BJ (cell line): ENCODE data around the gene LRRIQ1. TPM values are rescaled to one million over a fixed set of nuclear protein-coding genes. Genes with fewer than 3 reads are reported as not detected.

Experiments used
- CTCF ChIA-PET: fragments of 350-600 bp; formaldehyde crosslinking; extraction: SDS; loops from one replicate; lab custom pipeline; 2021; ENCODE audit warnings: antibody characterized with exemption, inconsistent platforms; lab: Yijun Ruan, JAX
- POLR2A ChIA-PET: fragments of 300-600 bp; sonication (Branson Sonifier 250); formaldehyde crosslinking; extraction: SDS; loops from one replicate; lab custom pipeline; 2021; ENCODE audit warnings: antibody characterized with exemption; lab: Charles Lee
- DNase-seq: peaks from one replicate; pipeline ENCODE4 v3.0.0-alpha.2; 2011; ENCODE audit warnings: low read depth
- H3K27me3 ChIP-seq: 2 replicates; pipeline ENCODE4 v1.6.0; 2011; ENCODE audit warnings: low read length; ENCODE audit not compliant: control insufficient read depth, insufficient read depth
- H3K36me3 ChIP-seq: 2 replicates; pipeline ENCODE4 v1.5.1; 2011; ENCODE audit warnings: low read length; ENCODE audit not compliant: control insufficient read depth, insufficient read depth
- H3K4me3 ChIP-seq: 2 replicates; pipeline ENCODE4 v1.5.1; 2011; ENCODE audit warnings: low read depth, mild to moderate bottlenecking, control low read depth, low read length
- CTCF ChIP-seq: IDR thresholded peaks from 2 replicates; pipeline ENCODE4 v1.5.1; 2011; ENCODE audit warnings: low read depth, mild to moderate bottlenecking, control low read depth, inconsistent platforms, low read length, moderate library complexity; ENCODE audit not compliant: insufficient read depth
- polyA plus RNA-seq: library from polyadenylated mRNA; depleted of rRNA; stranded (reverse); fragments of >200 nt; gene quantifications from 2 replicates; pipeline ENCODE4 v1.2.3, GENCODE V29; 2011

LRRIQ1 gene
- polyA plus RNA-seq, 1 experiment: not detected

- no peak for TF ChIP-seq CTCF
- Histone ChIP-seq H3K36me3 (no peaks in the 10 kb centered on the region), H3K4me3 (no peak overlapping the region), H3K27me3 (no peaks in the 10 kb centered on the region)
- CTCF ChIA-PET: interaction anchor here (1.2 kb wide), 1 partner anchor 9 kb away, joined by 3 read pairs; no protein-coding TSS in a partner anchor
- POLR2A ChIA-PET: no interaction called here
- no peak for DNase-seq
These were observed 29.8 kb downstream of the LRRIQ1 start for GRCh38 chr12:85065837-85066482.

- ChIA-PET POLR2A (no interaction called here), CTCF (interaction anchor here (1.3 kb wide), 1 partner anchor 375 kb away, joined by 3 read pairs; no protein-coding TSS in a partner anchor)
- Histone ChIP-seq H3K4me3 (no peak overlapping the region), H3K27me3 (no peaks in the 10 kb centered on the region), H3K36me3 (no peaks in the 10 kb centered on the region)
- TF ChIP-seq CTCF: no peak
- no peak for DNase-seq
These were observed 36.7 kb downstream of the LRRIQ1 start for GRCh38 chr12:85072826-85073225.

GRCh38 chr12:85076688-85077430 lies 40.7 kb downstream of the LRRIQ1 start:
- TF ChIP-seq CTCF: peak; percentile 52
- Histone ChIP-seq H3K27me3 (no peaks in the 10 kb centered on the region), H3K36me3 (no peaks in the 10 kb centered on the region), H3K4me3 (no peak overlapping the region)
- POLR2A ChIA-PET: no interaction called here
- DNase-seq: peak; percentile 37
- CTCF ChIA-PET: interaction anchor here (0.6 to 2.1 kb wide), 6 partner anchors 14 to 276 kb away, joined by 3 to 5 read pairs (median 4); no protein-coding TSS in a partner anchor

GRCh38 chr12:85085066-85085465 lies 48.9 kb downstream of the LRRIQ1 start:
- Histone ChIP-seq H3K27me3 (no peaks in the 10 kb centered on the region), H3K4me3 (no peak overlapping the region), H3K36me3 (no peaks in the 10 kb centered on the region)
- TF ChIP-seq CTCF: no peak
- ChIA-PET POLR2A (no interaction called here), CTCF (no interaction called here)
- DNase-seq: no peak

- no peak for TF ChIP-seq CTCF
- Histone ChIP-seq H3K27me3 (no peaks in the 10 kb centered on the region), H3K36me3 (no peaks in the 10 kb centered on the region), H3K4me3 (no peak overlapping the region)
- CTCF ChIA-PET: interaction anchor here (1.5 kb wide), 1 partner anchor 12 kb away, joined by 4 read pairs; no protein-coding TSS in a partner anchor
- no peak for DNase-seq
- POLR2A ChIA-PET: no interaction called here
These were observed 53.6 kb downstream of the LRRIQ1 start for GRCh38 chr12:85089792-85090191.
